ENCODE measurements around the gene RWDD3. TPM values are rescaled to one million over a fixed set of nuclear protein-coding genes. Genes with fewer than 3 reads are reported as not detected.

Gene RWDD3
- total and polyA plus RNA-seq, 2 donors (not counting 3 experiments of a cell fraction or from before 2014, with no cell fraction given), result 9.3 to 12.1 TPM

GRCh38 chr1:95186149-95186548 is 47.9 kb upstream of the RWDD3 start:
- FAIRE-seq, result no peak
- CTCF ChIA-PET, result no interaction called here
- POLR2A ChIA-PET, result no interaction called here
- no peaks in the 10 kb centered on the region for H4K20me1 ChIP-seq (replicated peaks; ENCODE audit: control insufficient read depth, extremely low read depth, insufficient read depth, low read length)
- no peak for DNase-seq (ENCODE audit: low read depth, low spot score)
- no peak overlapping the region for H3K4me3 ChIP-seq (replicated peaks in 1 of 3; ENCODE audit: insufficient read depth in 1 of 3, low read depth in 1 of 3, low read length in 3 of 3)
- H3K9me1 ChIP-seq (replicated peaks; ENCODE audit: control insufficient read depth, extremely low read depth, insufficient read depth, low read length), result no peaks in the 10 kb centered on the region
- H3K9me3 ChIP-seq (replicated peaks; ENCODE audit: control insufficient read depth, insufficient read depth, low read length), result no peaks in the 10 kb centered on the region
- no peak overlapping the region for H2AFZ ChIP-seq (ENCODE audit: low read depth, low read length)
- BruUV-seq (replicated peaks), result no TSS peak
- H3K36me3 ChIP-seq (ENCODE audit: control insufficient read depth in 2 of 2, extremely low read depth in 1 of 2, insufficient read depth in 2 of 2, low read length in 2 of 2), result no peaks in the 10 kb centered on the region
- no peak for TF ChIP-seq JUN (IDR thresholded peaks at IDR 0.05; ENCODE audit: borderline replicate concordance, insufficient read depth, insufficient read length, low read depth)
- no peak for TF ChIP-seq CTCF (IDR thresholded peaks at IDR 0.05; ENCODE audit: extremely low read depth in 1 of 2, insufficient read depth in 1 of 2, low read depth in 1 of 2, low read length in 2 of 2)
- no peak for TF ChIP-seq POLR2AphosphoS5 (IDR thresholded peaks at IDR 0.05; ENCODE audit: insufficient read depth, low read depth, low read length)
- TF ChIP-seq EZH2 (IDR thresholded peaks at IDR 0.05; ENCODE audit: borderline replicate concordance, low read depth, low read length, severe bottlenecking), result no peak
- no peak for TF ChIP-seq GATA2 (IDR thresholded peaks at IDR 0.05; ENCODE audit: insufficient read depth, insufficient read length, low read depth, low read length)
- TF ChIP-seq FOS (IDR thresholded peaks at IDR 0.05; ENCODE audit: borderline replicate concordance, insufficient read depth, low read length), result no peak
- dilution Hi-C loops (cut with MboI; ENCODE audit: extremely low pct_ligation_motif_present, low sequenced_read_pairs) (no loop called here), intact Hi-C loops (cut with micrococcal nuclease) (no loop called here)
- H3K4me1 ChIP-seq (ENCODE audit: control insufficient read depth, extremely low read depth, insufficient read depth, low read length), result no peaks in the 10 kb centered on the region
- H3K27ac ChIP-seq (ENCODE audit: insufficient read depth, low read depth, low read length), result no peak overlapping the region
- H3K27me3 ChIP-seq (ENCODE audit: control insufficient read depth in 2 of 2, insufficient read depth in 2 of 2, low read length in 2 of 2), result peaks cover 0 to 3% of the 10 kb centered on the region in 2 experiments
- H3K4me2 ChIP-seq (ENCODE audit: insufficient read depth, low read length), result no peak overlapping the region
- H3K79me2 ChIP-seq (ENCODE audit: control insufficient read depth, insufficient read depth, low read length), result no peaks in the 10 kb centered on the region
- H3K9ac ChIP-seq (replicated peaks; ENCODE audit: extremely low read depth, insufficient read depth, low read length), result no peak overlapping the region
